HG03097 (cell line): Measurements from ENCODE around the gene WDSUB1.

ENCODE experiments used
- ATAC-seq: cut with Tn5 transposase; IDR thresholded peaks from one replicate; pipeline ENCODE4 v1.9.1; 2021; ENCODE audit not compliant: unreplicated experiment, low FRiP score

WDSUB1 gene

DNA sequence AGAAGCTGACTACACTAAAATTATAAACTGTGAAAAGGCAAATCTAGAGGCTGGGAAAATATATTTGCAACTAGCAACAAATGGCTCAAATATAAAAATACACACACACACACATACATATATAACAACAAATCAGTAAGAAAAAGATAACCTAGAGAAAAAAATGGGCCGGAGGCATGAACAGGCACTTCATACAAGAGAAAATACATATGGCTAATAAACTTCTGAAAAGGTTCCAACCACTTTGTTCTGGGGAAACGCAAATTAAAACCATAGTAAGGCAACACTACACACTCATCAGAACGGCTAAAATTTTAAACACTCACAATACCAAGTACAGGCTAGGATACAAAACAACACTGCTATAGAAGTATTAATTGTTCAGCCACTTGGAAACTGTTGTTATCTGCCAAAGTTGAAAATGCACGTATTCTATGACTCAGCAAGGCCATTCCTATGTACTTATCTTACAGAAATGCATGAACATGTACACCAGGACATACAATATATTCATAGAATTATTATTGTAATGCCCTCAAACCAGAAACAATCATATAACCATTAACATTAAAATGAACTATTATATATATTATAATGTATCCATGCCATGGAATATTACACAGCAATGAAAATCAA, 15.6 kb downstream of the WDSUB1 start:
- ATAC-seq, result no peak

DNA sequence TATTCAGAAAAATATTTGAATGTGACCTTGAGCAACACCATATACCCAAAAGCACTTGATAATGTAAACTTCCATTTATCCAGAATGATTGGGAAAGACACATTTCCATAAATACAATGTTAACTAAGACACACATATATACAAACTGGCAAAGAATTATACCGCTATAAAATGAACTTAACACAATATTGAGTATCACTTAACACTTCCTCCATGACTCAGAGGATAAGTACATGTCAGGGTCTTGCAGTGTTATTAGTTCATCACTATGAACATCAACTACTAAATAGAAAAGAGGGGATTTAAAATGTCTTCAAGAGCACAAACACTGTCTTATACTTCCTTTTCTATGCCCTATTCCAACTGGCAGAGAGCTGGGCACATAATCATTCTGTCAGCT, 18.6 kb downstream of the WDSUB1 start:
- no peak for ATAC-seq

DNA sequence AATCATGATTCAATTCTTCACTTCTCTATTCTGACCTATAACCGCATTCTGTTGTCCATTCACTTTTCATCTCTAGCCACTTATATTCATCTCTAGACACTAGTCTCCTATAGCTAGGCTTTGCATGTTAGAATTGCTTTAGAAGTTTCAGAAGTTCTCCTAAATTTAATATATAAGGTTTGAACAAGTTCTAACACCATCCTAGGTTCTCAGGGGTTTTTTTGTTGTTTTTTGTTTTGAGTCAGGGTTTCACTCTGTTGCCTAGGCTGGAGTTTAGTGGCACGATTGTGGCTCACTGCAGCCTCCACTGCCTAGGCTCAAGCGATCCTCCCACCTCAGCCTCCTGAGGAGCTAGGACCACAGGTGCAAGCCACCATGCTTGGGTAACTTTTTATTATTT, 19.9 kb downstream of the WDSUB1 start:
- ATAC-seq, result no peak

DNA sequence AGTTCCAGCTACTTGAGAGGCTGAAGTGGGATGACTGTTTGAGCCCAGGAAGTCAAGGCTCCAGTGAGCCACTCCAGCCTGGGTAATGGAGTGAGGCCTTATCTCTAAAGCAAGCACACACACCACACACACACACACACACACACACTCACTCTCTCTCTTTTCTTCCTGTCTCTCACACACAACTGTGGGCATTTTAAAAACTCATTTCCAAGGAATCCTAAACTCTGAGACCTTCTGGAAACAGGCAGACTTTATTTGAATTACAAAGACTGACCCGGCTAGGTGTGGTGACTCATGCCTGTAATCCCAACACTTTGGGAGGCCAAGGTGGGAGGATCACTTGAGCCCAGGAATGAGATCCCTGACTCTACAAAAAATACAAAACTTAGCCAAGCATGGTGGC, 21.3 kb downstream of the WDSUB1 start:
- ATAC-seq, result no peak

DNA sequence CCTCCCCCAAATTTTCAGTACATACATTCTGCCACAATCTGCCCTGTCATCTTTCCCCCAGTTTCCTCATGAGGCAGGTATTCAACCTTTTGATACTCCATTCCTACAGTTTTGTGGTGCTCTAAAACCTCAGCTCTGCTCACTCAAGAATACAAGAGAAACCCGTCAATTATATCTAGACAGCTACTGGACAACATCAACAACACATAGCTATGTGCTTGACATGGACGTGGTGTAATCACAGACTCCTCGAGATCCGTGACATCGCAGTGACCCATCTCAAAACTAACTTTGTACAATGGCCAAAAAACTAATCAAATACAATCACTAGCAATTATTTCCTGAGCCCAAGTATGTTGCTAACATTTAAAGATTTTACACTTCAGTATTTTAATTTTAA, 23.6 kb downstream of the WDSUB1 start:
- no peak for ATAC-seq

DNA sequence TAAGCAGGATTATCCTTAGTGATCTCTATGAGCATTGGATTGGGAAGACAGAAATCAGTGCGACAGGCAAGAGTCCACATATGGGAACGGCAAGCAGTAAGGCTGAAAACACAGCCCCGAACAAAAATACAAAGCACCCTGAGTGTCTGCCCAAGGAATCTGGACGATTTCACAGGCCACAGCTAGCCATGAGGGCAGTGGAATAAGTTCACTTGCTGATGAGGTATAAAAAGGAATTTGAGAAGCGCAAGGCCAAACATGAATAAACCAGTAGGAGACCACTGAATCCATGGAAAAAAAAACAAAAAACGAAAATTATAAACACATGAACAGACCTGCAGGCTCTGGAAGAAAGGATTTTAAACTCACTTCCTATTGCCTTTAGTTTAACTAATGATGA, 24.3 kb downstream of the WDSUB1 start:
- no peak for ATAC-seq

DNA sequence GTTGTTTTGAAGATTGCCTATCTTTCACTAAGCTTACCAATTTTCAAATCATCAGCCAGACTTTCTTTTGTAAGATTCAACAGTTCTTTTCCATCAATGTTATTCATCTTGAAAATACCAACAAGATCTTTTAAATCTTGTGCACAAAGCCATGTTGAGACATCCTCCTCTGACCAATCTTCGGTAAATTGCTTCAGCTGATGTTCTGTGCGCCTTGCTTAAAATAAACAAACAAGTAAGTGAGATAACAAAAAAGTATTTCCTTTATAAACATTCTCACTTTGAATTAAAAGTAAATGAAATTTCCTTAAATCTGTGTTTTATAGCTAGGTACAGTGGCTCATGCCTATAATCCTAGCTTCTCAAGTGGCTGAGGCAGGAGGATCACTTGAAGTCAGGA, 30.3 kb downstream of the WDSUB1 start:
- no peak for ATAC-seq

DNA sequence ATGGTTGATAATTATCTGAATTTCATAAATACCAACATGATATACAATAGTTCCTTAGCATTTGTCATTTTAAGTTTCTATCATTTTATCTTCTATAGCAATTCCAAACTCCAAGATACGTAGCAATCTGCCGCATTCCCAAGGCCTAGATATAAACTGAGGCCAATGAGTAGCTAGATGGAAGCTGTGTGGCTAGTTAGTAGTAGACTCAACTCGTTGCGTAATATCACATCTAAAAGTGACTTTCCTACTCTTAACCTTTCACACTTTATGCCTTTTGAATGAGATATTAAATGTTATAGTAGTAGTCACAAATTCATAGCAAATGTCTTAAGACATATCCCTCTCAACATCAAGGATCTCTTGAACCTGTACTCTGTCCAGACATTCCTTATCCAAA, 33.6 kb downstream of the WDSUB1 start:
- ATAC-seq, result no peak

DNA sequence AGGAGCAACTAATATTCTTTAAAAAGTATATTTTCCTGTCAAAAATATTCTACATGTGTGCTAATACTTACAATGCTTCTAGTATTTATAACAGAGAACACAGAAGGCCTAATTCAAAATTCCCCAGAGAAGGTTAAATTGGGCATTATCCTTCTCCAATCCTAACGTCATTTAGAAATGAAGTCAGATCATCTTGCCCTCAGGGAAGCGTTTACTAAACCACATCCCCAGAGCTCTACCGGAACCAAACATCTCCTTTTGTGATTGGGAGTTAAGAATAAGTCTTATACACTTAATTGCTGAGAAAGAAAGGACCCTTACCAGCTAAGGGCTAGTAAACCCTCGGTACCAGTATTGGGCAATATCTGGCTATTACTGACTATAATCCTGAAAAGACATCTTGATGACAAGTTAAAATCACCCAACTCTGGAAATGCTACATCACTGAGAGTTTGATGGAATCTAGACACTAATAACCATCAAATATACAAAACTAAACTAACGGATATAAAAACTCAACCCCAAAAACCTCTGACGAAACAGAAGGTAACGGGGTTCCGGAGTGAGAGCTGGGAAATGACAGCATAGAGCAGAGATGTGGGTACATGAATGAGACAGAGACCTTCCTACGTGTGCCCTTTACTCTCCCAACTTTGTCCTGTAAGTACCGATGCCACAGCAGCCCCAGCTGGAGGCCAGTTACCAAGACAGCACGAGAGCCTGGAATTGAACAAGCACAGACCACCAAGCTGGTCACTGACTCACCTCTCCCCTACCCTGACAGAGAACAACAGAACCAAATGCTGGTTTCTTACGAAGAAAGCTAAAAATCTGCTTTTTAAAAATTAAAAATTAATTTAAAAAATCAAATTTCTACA, 35.0 kb downstream of the WDSUB1 start:
- ATAC-seq, result no peak

DNA sequence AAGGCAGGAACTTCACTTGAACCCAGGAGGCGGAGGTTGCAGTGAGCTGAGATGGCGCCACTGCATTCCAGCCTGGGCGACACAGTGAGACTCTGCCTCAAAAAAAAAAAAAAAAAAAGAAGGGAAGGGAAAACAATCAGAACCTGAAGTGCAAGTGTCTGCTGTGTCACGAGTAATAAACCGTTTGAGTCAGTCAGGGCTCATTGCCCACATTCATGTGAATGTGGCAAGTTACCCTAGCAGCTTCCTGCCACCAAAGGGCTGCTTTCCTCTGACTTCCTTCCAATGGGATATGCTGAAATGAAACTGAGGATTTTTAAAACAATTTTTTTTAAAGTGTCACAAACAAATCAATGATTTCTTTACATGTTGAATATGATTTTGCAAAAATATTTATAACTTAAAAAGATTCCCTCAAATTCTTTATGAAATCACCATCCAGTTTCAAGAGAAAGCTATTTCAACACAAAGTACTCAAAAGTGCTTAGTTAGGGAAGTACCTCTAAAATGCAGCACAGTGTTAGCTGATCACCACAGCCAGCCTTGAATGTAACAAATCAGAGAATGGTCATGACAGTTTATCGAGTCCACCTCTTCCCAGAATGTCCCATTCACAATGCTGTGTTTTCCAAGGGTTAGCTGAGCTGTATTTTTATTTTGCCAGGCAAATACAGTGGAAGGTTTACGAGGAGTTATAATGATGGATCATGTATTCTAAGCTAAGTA, 36.4 kb downstream of the WDSUB1 start:
- ATAC-seq, result peak; percentile 72

DNA sequence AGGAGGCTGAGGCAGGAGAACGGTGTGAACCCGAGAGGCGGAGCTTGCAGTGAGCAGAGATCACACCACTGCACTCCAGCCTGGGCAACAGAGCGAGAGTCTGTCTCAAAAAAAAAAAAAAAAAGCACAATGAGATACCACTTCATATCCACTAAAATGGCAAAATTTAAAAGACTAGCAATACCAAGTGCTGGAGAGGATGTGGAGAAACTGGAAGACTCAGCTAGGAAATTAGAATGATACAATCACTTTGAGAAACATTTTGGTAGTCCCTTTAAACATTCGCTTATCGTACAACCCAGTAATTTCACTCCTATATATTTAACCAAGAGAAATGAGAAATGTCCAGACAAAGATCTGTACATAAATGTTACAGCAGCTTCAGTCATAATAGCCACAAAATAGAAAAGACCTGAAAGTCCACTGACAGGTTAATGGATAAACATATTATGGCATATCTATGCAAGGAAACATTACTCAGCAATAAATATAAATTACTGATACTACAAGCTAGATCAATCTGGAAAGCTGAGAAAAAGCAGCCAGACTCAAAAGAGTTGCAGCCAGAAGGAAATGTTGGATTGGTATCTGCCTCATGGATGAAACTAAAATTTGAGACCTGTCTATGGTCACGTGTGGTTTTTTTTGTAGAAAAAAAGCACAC, 40.0 kb downstream of the WDSUB1 start:
- no peak for ATAC-seq

DNA sequence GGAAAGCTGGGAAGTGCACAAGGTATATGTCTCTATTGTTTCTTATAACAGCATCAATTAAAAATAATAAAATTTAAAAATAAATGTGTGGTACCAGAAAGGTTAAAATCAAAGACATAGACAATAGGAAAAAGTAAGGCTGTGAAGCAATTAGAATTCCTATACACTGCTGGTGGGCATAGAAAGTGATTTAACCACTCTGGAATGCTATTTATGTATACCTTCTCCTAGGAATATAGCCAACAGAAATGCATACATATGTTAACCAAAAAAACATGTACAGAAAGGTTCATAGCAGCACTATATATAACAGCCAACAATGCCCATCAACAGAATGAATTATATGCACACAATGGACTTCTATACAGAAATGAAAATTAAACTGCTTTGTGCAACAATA, 43.0 kb downstream of the WDSUB1 start:
- ATAC-seq, result no peak

DNA sequence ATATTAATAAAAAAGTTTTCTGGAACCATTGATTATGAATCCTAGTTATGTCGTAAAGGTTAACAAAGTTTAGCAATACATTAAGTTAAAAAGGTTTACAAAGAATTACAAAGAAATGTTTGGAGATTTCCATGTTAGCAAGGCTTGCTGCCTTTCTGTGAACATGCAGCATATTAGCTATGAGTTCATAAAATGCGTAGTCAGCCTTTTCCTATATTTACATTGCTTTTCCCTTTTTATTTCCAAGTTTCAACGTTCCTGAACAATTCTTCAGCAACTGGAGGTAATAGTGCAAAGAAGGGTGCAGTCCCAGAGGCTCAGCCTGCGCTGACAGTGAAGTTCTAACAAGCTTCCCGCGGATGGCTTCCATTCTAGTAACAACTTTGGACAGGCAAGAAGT, 51.6 kb downstream of the WDSUB1 start:
- ATAC-seq, result no peak

DNA sequence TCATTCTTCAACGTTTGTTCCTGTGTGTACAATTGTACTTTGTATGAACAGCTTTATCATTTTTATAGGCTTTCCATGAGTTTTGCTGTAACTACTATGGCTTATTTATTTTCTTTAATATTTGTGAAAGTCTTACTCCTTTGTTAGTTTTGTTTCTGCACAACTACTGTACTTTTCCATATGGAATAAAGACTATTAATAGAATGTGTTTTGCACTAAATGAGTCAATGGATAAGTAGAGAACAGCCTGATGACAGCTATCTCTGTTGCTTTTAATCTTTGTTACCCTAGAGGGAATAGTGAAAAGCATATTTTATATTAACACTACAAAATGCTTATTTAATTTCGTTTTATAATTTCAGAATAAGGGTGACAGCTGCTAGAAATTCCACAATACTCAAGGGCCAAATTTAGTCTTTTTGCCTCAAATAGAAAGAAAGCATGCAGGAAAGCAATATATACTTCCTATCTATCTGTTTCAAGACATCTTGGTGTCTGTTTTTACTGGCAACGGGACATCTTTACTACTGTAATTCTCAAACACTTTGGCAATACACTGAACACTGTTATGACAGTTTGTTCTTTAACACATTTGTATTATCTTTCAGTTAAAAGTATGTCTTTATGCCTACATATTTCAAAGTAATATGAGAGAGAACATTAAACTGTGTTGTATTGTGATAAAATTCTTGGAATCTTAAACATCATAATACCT, 53.9 kb downstream of the WDSUB1 start:
- no peak for ATAC-seq

DNA sequence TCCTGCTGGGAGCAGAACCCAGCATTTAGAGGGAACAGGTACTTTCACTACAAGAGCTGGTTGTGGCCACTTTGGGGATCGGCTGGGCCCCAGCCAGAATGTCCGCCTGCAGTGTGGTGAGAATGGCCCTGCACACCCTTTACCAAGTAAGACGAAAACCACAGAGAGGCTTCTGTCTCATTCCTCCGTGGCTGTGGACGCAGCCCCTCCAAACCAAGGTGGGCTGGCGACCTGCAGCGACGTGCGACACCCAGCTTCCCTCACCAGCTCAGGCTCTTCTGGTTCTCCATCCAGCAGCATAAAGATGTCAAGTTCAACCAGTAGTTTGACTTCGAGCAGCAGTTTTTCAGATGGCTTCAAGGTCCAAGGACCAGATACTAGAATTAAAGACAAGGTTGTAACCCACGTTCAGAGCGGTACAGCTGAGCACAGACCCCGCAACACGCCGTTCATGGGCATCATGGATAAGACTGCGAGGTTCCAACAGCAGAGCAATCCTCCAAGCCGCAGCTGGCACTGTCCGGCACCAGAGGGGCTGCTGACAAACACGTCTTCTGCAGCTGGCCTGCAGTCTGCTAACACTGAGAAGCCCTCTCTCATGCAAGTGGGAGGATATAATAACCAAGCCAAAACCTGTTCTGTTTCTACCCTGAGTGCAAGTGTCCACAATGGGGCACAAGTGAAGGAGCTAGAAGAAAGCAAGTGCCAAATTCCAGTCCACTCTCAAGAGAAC, 56.2 kb downstream of the WDSUB1 start:
- ATAC-seq, result no peak

DNA sequence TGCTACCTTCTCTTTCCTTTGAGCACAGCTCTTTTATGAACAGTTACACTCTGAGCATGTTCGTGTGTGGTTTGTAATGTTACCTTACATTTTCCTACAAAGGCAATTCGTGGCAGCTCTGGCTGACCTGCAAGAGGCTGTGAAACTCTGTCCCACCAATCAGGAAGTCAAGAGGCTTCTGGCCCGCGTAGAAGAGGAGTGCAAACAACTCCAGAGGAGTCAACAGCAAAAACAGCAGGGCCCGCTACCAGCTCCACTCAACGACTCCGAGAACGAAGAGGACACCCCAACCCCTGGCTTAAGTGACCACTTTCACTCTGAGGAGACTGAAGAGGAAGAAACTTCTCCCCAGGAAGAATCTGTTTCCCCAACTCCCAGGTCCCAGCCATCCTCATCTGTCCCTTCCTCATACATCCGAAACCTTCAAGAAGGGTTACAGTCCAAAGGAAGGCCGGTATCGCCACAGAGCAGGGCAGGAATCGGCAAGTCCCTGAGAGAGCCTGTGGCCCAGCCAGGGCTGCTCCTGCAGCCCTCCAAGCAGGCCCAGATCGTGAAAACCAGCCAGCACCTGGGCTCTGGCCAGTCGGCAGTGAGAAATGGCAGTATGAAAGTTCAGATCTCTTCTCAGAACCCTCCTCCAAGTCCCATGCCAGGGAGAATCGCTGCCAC, 56.9 kb downstream of the WDSUB1 start:
- ATAC-seq, result no peak

DNA sequence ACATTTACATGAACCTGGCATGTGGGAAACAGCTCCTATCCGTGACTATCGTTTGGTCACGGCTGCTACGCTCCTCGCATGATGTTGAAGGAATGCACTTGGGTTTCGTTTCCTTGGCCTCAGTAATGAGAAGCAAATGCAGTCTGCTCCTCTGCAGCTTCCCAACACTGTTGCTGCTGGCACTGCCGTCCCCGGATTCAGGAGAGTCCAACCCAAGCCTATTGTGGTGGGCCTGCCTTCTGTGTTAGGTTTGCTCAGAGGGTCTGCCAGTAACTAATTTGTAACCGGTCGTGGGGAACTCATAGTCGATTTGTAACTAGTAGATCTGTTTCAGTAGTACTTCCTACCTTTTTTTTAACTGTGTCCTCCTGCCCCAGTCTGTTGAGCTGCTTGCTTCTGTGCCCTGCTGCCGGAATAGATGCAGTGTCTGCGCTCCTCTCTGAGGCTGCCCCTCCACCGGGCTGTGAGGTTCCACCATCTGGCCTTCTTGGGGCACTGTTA, 58.4 kb downstream of the WDSUB1 start:
- no peak for ATAC-seq

DNA sequence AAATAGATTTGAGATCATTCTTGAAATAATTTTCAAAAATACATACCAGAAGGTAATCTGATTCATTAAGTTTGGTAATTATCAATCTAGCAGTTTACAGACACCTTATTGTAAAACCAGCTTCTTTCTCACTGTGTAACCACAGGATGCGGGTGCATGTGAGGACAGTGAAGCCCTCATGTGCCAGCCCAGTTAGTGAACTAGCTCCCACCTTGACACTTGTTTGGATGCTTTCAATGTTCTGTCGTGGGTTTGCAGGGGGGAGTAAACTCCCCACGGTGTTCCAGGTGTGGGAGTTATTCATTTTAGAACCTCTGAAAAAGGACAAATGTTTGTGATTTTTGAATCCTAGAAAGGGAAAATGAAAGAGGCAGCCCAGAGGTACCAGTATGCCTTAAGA, 59.0 kb downstream of the WDSUB1 start:
- no peak for ATAC-seq
